RWPE2 (cell line): ENCODE results near the gene ZNF821.
A peak's percentile ranks its signal among the peaks of the same experiment; 100 is the strongest.

Source experiments
- ATAC-seq: fragments of 200-7000 bp; cut with Tn5 transposase; 3 replicates; pipeline ENCODE4 v1.9.1; 2021; ENCODE audit warnings: low read depth
- DNase-seq: peaks from one replicate; pipeline ENCODE4 v3.0.0-alpha.2; 2020; ENCODE audit warnings: low spot score
- H3K27ac ChIP-seq: fragments of 450-650 bp; 2 replicates; pipeline ENCODE4 v1.5.1; 2017; ENCODE audit warnings: mild to moderate bottlenecking; ENCODE audit not compliant: poor library complexity, severe bottlenecking
- H3K27me3 ChIP-seq: fragments of 250-450 bp; sonication (Bioruptor Pico); 2 replicates; pipeline ENCODE4 v1.5.1; 2021; ENCODE audit warnings: mild to moderate bottlenecking, moderate library complexity; ENCODE audit not compliant: insufficient read depth, poor library complexity, severe bottlenecking
- H3K36me3 ChIP-seq: fragments of 250-450 bp; sonication (Bioruptor Pico); 2 replicates; pipeline ENCODE4 v1.5.1; 2020; ENCODE audit warnings: low read depth, mild to moderate bottlenecking, moderate library complexity
- H3K4me1 ChIP-seq: fragments of 250-450 bp; sonication (Bioruptor Pico); 2 replicates; pipeline ENCODE4 v1.5.1; 2021; ENCODE audit warnings: mild to moderate bottlenecking, moderate library complexity; ENCODE audit not compliant: insufficient read depth, poor library complexity, severe bottlenecking
- H3K4me3 ChIP-seq: fragments of 250-450 bp; sonication (Bioruptor Pico); 2 replicates; pipeline ENCODE4 v1.5.1; 2021; ENCODE audit warnings: mild to moderate bottlenecking, moderate library complexity; ENCODE audit not compliant: severe bottlenecking
- H3K9me3 ChIP-seq: fragments of 250-450 bp; sonication (Bioruptor Pico); 2 replicates; pipeline ENCODE4 v1.5.1; 2021; ENCODE audit warnings: mild to moderate bottlenecking, moderate library complexity; ENCODE audit not compliant: severe bottlenecking
- TF ChIP-seq, protein P1 (sequence below): fragments of 450-650 bp; IDR thresholded peaks from one replicate; pipeline ENCODE4 v1.5.1; 2017; ENCODE audit warnings: mild to moderate bottlenecking, moderate library complexity; ENCODE audit not compliant: poor library complexity, severe bottlenecking

ZNF821 gene

DNA sequence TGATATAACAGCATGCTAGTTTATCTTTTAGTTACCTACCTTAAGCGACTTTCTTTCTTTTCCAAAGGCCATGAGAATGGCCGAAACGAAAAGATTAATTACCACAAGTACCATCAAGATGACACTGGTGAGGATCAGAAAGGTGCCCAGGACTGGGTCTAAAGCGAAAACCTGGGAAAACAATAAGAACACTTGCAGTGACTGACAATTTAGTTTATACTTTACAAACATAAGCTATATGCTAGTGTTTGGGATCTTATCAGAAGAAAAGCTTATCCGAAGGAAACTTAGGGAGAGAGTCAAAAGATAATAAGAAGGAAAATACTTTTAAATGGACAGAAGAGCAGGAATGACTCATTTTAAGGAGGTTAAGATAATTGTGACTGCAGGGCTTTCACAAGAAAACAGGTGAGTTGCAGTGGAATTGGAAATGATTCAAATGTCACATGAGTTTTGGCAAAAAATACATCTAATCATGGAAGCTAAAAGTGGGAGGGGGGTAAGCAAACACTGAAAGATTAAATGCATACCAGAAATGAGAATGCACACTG, 46.1 kb upstream of the ZNF821 start:
- no peak for DNase-seq
- H3K36me3 ChIP-seq, result peaks cover 64% of the 10 kb centered on the region
- H3K4me3 ChIP-seq, result no peak overlapping the region
- ATAC-seq, result no peak
- H3K9me3 ChIP-seq, result no peaks in the 10 kb centered on the region
- TF ChIP-seq, protein P1, sequence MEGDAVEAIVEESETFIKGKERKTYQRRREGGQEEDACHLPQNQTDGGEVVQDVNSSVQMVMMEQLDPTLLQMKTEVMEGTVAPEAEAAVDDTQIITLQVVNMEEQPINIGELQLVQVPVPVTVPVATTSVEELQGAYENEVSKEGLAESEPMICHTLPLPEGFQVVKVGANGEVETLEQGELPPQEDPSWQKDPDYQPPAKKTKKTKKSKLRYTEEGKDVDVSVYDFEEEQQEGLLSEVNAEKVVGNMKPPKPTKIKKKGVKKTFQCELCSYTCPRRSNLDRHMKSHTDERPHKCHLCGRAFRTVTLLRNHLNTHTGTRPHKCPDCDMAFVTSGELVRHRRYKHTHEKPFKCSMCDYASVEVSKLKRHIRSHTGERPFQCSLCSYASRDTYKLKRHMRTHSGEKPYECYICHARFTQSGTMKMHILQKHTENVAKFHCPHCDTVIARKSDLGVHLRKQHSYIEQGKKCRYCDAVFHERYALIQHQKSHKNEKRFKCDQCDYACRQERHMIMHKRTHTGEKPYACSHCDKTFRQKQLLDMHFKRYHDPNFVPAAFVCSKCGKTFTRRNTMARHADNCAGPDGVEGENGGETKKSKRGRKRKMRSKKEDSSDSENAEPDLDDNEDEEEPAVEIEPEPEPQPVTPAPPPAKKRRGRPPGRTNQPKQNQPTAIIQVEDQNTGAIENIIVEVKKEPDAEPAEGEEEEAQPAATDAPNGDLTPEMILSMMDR, result no peak
- H3K27ac ChIP-seq, result no peak overlapping the region
- H3K27me3 ChIP-seq, result no peaks in the 10 kb centered on the region
- peaks cover 14% of the 10 kb centered on the region for H3K4me1 ChIP-seq

DNA sequence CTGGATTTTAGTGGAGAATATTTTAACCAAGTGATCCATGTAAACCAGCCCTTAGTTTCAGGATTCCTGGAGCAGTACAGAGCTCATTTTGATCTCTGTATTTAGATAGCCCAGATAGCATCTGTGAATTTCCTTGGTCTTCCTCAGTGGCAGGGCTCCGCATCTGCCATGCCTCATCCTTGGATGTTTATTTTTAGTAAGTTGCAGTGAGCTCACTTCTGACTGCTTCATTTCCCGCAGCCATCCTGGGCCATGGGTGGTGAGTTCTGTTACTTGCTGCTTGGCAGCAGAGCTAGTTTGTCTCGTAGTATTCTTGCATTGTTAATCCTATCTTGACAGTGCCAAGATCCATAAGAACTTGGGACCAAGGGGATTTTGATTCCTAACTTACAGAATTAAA, 45.1 kb upstream of the ZNF821 start:
- ATAC-seq (no peak), DNase-seq (no peak)
- TF ChIP-seq, protein P1, result no peak
- H3K27me3 ChIP-seq, result no peaks in the 10 kb centered on the region
- H3K4me3 ChIP-seq, result no peak overlapping the region
- no peak overlapping the region for H3K27ac ChIP-seq
- H3K36me3 ChIP-seq, result peaks cover 74% of the 10 kb centered on the region
- H3K4me1 ChIP-seq, result peaks cover 14% of the 10 kb centered on the region
- H3K9me3 ChIP-seq, result no peaks in the 10 kb centered on the region

DNA sequence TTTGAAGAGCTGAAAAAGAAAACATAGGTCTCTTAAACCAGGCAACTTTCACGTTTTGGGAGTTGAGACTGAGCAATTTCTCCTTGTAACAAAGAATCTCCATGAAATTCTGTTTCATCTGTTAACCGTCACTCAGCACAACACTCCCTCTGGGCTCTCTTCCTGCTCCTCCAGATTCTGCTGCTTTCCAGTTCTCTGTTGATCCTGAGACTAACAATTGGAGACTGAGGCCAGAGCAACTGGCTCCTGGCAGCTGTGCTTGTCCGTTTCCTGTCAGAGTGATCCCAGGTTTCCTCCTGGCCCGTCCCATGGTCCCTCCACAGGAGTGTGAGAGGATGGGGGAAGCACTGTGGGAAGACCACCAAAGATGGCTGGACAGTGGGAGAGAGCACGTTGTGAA, 43.8 kb upstream of the ZNF821 start:
- peaks cover 87% of the 10 kb centered on the region for H3K36me3 ChIP-seq
- TF ChIP-seq, protein P1, result no peak
- no peaks in the 10 kb centered on the region for H3K27me3 ChIP-seq

DNA sequence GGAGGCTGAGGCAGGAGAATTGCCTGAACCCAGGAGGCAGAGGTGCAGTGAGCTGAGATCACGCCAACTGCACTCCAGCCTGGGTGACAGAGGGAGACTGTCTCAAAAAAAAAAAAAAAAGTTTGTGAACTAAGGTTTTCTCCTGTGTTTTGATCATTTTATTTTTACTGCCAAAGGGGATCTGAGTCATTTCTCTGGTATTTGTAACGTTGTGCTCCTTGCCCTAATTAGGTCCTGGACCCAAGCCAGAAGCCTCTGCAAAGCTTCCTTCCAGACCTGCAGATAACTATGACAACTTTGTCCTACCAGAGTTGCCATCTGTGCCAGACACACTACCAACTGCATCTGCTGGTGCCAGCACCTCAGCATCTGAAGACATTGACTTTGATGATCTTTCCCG, 43.4 kb upstream of the ZNF821 start:
- ATAC-seq (peak; percentile 66), DNase-seq (peak; percentile 76)
- Histone ChIP-seq H3K4me1 (peaks cover 14% of the 10 kb centered on the region), H3K27ac (peak overlapping the region; percentile 28), H3K9me3 (no peaks in the 10 kb centered on the region), H3K4me3 (no peak overlapping the region), H3K36me3 (peaks cover 91% of the 10 kb centered on the region), H3K27me3 (no peaks in the 10 kb centered on the region)
- TF ChIP-seq, protein P1, result no peak

More for the DNA sequence above, 43.8 kb upstream of the ZNF821 start:
- DNase-seq (no peak), ATAC-seq (no peak; the same call in 2 of the 3 replicates)
- H3K9me3 ChIP-seq, result no peaks in the 10 kb centered on the region
- H3K27ac ChIP-seq, result peak overlapping the region; percentile 28
- no peak overlapping the region for H3K4me3 ChIP-seq
- peaks cover 14% of the 10 kb centered on the region for H3K4me1 ChIP-seq

DNA sequence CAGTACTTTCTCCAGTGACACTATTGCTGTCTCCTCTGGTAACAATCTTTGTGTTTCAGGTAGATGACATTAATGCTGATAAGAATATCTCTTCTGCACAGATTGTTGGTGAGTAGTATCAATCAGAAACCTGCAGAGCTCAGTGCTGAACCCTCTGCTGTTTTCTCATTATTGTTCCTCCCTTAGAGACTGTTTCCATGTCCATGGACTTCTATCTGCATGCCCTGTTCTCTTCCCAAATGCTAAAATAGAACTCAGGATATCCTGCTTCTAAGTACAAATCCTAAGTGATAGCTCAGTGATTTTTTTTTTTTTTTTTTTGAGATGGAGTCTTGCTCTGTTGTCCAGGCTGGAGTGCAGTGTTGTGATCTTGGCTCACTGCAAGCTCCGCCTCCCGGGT, 40.7 kb upstream of the ZNF821 start:
- TF ChIP-seq, protein P1, result no peak
- Histone ChIP-seq H3K27me3 (no peaks in the 10 kb centered on the region), H3K9me3 (no peaks in the 10 kb centered on the region), H3K4me1 (peaks cover 14% of the 10 kb centered on the region), H3K4me3 (no peak overlapping the region), H3K27ac (no peak overlapping the region), H3K36me3 (peaks cover 98% of the 10 kb centered on the region)
- DNase-seq (no peak), ATAC-seq (no peak)
